GM12873 (cell line): Measurements from ENCODE around the gene SLC25A12.

ENCODE experiments used
- TF ChIP-seq, protein P1 (sequence below): IDR thresholded peaks from 2 replicates; pipeline ENCODE4 v1.5.1; 2012; ENCODE audit warnings: low read depth, mild to moderate bottlenecking, moderate library complexity, low read length, control low read depth; ENCODE audit not compliant: insufficient read depth; ENCODE audit errors: missing control alignments

The SLC25A12 gene

DNA sequence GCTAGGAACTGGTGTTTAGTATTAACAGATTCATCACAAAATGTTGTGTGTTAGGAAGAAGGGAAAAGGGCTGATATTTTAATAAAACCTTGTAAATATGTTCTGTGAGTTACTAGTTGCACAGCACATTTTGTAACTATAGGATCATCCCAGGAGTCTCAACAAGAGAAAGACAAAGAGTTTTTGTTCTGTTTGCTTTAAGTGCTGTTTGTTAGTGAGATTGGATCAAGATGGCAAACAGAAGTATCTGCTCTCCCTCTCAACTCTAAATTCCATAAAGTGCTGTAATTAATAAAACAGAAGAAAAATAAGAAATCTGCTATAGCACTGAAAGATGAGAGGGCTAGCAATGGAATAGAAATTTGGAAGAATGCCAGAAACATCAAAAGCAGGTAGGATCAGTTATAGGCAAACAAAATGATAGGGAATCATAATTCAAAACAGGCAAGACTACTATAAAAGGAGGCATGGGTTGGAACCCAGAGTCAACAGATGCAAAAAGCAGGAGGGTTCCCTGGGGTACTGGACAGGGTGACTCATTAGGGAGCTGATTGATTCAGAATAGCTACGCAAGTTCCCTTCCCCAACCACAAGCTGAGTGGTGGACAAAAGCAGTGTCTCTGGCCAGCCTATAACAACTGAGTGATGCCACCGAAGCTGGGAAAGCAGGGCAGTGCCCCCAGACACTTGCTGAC lies 131.0 kb downstream of the SLC25A12 start:
- TF ChIP-seq, protein P1, sequence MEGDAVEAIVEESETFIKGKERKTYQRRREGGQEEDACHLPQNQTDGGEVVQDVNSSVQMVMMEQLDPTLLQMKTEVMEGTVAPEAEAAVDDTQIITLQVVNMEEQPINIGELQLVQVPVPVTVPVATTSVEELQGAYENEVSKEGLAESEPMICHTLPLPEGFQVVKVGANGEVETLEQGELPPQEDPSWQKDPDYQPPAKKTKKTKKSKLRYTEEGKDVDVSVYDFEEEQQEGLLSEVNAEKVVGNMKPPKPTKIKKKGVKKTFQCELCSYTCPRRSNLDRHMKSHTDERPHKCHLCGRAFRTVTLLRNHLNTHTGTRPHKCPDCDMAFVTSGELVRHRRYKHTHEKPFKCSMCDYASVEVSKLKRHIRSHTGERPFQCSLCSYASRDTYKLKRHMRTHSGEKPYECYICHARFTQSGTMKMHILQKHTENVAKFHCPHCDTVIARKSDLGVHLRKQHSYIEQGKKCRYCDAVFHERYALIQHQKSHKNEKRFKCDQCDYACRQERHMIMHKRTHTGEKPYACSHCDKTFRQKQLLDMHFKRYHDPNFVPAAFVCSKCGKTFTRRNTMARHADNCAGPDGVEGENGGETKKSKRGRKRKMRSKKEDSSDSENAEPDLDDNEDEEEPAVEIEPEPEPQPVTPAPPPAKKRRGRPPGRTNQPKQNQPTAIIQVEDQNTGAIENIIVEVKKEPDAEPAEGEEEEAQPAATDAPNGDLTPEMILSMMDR, result no peak

DNA sequence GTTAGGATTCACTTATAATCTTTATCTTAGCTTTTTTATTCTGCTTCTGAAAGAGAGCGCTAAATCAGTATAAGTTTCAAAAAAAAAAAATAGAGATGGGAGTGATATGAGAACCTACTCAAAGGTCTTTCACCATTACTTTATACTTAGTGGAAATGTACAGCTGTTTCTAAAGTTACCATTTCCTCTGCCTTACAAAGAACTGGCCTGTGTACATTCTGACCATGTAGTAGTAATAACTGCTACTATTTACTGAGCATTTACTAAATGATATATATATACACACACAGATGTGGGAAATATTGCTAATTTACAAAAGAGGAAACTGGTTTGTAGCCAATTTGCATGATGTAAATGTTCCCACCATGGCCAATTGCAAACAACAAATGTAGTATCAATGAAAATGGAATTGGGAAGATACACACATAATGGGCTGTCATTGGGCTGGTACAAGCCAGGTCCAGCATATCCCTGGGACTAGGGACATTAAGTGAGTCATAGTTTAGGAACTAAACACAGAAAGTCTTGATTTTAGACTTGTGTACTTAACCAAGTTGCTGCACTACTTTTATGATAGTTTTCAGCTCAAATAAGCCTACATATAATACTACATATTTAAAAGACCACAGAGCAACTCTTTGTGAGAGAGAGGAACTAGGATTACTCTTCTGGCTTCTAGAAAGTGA lies 139.6 kb downstream of the SLC25A12 start:
- TF ChIP-seq, protein P1, result no peak

DNA sequence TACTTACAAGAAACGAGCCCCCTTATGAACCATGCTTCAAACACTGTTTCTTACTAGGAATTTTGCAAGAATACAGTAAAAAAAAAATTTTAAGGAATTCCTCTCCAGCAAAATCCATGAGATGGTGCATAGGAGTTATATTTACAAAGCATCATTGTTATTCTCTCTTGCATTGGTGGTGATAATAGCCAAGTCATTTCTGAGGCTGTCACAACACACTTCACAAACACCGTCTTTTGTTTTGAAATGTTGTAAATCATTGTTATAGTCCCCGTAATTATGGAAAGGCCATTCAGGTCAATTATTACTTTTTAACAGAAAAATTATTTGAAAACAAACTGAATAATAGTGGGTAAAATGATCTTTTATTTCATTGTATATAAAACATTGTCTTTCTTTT lies 146.7 kb downstream of the SLC25A12 start:
- TF ChIP-seq, protein P1, result no peak

DNA sequence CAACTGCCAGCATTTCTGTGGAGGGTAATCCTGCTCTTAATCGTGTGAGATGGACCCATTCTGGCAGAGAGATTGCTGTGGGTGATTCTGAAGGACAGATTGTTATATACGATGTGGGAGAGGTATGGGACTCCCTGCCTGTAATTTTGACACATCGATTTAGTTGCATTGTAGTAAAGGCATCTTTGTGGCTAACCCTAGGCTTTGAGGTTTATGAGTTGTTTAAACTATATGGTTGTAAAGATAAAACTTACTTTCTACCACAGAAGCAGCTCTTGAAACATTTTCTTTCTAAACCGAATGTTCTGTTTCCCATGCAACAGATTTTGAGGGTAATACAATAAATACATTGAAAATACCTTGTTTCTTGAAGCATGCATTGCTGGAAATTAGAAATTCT lies 148.2 kb downstream of the SLC25A12 start:
- TF ChIP-seq, protein P1, result no peak

DNA sequence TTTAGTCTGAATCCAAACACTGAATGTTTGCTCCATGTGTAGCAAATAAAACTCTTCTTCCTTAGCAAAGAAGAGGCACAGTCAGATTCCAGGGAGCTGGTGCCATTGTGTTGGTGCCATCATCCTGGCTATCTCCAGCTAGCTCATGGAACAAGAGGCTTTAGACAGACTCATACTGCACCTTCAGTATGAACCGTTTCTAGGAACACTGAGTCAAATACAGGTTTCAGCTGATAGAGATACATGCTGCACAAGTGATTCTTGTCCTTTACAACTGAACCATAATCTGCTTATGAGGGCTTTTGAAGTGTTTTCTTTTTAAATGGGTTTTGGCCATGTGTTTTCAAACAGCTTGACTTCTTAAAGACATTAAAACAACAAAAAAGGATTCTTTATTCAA lies 148.9 kb downstream of the SLC25A12 start:
- TF ChIP-seq, protein P1, result no peak

DNA sequence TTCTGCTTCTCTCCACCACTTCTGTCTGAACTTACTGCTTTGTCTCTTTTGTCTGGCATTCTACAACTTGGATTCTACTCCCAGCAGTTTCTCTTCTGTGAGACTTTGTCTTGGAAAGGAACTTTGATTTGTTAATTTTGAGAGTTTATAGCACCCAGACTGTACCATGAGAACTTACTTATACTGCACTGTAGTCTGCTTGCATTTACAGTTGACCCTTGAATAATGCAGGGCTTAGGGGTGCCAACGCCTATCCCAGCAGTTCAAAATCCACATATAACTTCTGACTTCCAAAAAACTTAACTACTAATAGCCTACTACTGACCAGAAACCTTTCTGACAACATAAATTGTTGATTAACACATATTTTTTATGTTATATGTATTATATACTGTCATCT lies 151.3 kb downstream of the SLC25A12 start:
- TF ChIP-seq, protein P1, result no peak

DNA sequence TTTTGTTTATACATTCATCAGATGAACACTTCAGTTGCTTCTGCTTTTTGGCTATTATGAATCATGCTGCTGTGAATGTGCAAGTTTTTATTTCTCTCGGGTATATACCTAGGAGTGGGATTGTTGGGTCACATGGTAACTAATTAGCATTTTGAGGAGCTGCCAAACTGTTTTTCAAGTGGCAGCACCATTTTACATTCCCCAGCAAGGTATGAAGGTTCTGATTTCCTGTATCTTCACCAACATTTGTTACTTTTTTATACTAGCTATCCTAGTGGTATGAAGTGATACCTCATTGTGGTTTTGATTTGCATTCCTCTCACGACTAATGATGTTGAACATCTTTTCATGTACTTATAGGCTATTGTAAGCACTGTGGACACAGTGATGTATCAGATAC lies 152.9 kb downstream of the SLC25A12 start:
- TF ChIP-seq, protein P1, result no peak
